ENCODE measurements around the gene N4BP3. TPM values are rescaled to one million over a fixed set of nuclear protein-coding genes. Genes with fewer than 3 reads are reported as not detected.

The N4BP3 gene
- 10 to 100 TPM in 3 of 4 donors, 1 to 10 TPM in 1; 7.6 to 14.0 (median 11.7) TPM for total RNA-seq

DNA sequence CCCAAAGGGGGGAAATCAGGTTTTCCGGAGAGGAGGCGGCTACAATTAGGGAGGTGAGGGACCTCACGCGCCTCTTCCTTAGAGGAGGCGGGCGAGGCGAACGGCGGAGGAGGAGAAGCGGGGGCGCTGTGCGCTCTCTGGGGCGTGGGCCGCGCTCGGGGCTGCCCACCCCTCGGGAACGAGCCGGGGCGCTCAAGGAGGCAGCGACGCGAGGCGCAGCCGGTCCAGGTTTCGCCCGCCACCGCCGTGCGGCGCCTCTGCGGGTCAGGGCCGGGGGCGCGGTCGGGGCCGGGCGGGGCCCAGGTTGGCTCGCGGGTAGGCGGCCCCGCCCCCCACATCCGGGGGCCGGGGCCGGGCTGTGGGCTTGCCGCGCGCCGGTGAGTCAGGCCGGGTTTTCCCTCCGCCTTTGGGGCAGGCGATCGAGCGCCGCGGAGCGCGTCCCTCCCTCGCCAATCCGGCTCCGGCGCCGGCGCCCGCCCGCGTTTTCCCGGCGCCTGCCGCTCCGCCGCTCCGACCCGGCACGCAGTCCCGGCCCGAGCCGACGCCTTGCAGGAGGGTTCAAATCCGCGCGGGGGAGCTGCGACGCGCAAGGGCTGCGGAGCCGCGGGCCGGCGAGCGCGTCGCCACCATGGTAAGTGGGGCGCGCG lies at the start of gene N4BP3:
N4BP3 (plus strand) TSS at position 392 of the 647 bp plus-strand sequence. CDS start 6,052 bp downstream, outside the sequence.
- peak in 1 of 2 donors; percentile 79 for DNase-seq (ENCODE audit: low spot score in 2 of 2)
- no peaks in the 10 kb centered on the region for H3K9me3 ChIP-seq
- peaks cover 41% of the 10 kb centered on the region for H3K27me3 ChIP-seq
- peak within 1 kb of the TSS; percentile 67 for H3K4me3 ChIP-seq
- peak within 1 kb of the TSS; percentile 75 for H3K27ac ChIP-seq
- WGBS = 2% methylated on average over 11 of the region's 96 CpGs
- TF ChIP-seq POLR2AphosphoS5 (IDR thresholded peaks at IDR 0.05) = no peak
- TF ChIP-seq CTCF (IDR thresholded peaks at IDR 0.05) = peak in 1 of 2 donors; percentile 13
- no peaks in the 10 kb centered on the region for H3K36me3 ChIP-seq
- peaks cover 51% of the 10 kb centered on the region for H3K4me1 ChIP-seq

- no peak for DNase-seq (ENCODE audit: low spot score in 2 of 2)
- Histone ChIP-seq H3K4me3 (no peak overlapping the region), H3K27me3 (no peaks in the 10 kb centered on the region), H3K36me3 (no peaks in the 10 kb centered on the region), H3K9me3 (no peaks in the 10 kb centered on the region), H3K4me1 (no peaks in the 10 kb centered on the region), H3K27ac (no peak overlapping the region)
- 54% methylated on average over 6 of the region's 6 CpGs for WGBS
- no peak for TF ChIP-seq POLR2AphosphoS5 (IDR thresholded peaks at IDR 0.05)
- TF ChIP-seq EP300 (IDR thresholded peaks at IDR 0.05) = no peak
- no peak for TF ChIP-seq CTCF (IDR thresholded peaks at IDR 0.05)
- no peak for TF ChIP-seq POLR2A (IDR thresholded peaks at IDR 0.05)
These were observed 45.6 kb upstream of the N4BP3 start for GRCh38 chr5:178067755-178068154.

DNA sequence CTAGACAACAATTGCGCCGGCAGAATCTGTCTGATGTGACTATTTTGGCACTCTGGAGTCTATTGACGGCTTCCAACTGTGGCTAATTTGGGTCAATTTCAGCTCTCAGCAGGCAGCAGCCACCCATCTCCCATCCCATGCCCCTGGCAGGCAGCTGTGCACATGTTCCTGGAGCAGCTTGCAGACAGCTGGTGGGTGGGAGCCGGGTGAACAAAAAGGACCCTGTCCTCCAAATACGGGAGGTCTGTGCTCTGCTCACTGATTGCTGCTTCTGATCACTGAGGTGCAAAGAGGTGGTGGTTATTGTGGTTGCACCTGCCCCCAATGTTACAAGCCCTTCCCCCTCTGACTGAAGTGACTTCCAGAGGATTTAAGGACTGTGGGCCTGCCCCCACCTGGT lies 45.0 kb upstream of the N4BP3 start:
- Histone ChIP-seq H3K4me3 (no peak overlapping the region), H3K36me3 (no peaks in the 10 kb centered on the region), H3K27ac (no peak overlapping the region), H3K9me3 (no peaks in the 10 kb centered on the region), H3K27me3 (no peaks in the 10 kb centered on the region), H3K4me1 (no peaks in the 10 kb centered on the region)
- TF ChIP-seq CTCF (IDR thresholded peaks at IDR 0.05) = no peak
- no peak for DNase-seq (ENCODE audit: low spot score in 2 of 2)
- 29% methylated on average over 5 of the region's 5 CpGs for WGBS

GRCh38 chr5:178069909-178070308 lies 43.4 kb upstream of the N4BP3 start:
- peaks cover 11% of the 10 kb centered on the region for H3K27me3 ChIP-seq
- H3K36me3 ChIP-seq = no peaks in the 10 kb centered on the region
- no peak for TF ChIP-seq CTCF (IDR thresholded peaks at IDR 0.05)
- no peak for TF ChIP-seq POLR2AphosphoS5 (IDR thresholded peaks at IDR 0.05)
- TF ChIP-seq EP300 (IDR thresholded peaks at IDR 0.05) = no peak
- no peak for TF ChIP-seq POLR2A (IDR thresholded peaks at IDR 0.05)
- no peak overlapping the region for H3K4me3 ChIP-seq
- DNase-seq (ENCODE audit: low spot score in 2 of 2) = no peak
- WGBS = 81% methylated on average over 5 of the region's 5 CpGs
- no peak overlapping the region for H3K27ac ChIP-seq
- H3K9me3 ChIP-seq = no peaks in the 10 kb centered on the region
- no peaks in the 10 kb centered on the region for H3K4me1 ChIP-seq

- H3K27me3 ChIP-seq = peaks cover 19% of the 10 kb centered on the region
- TF ChIP-seq POLR2AphosphoS5 (IDR thresholded peaks at IDR 0.05) (no peak), CTCF (IDR thresholded peaks at IDR 0.05) (no peak), EP300 (IDR thresholded peaks at IDR 0.05) (no peak), POLR2A (IDR thresholded peaks at IDR 0.05) (no peak)
- no peak overlapping the region for H3K4me3 ChIP-seq
- H3K9me3 ChIP-seq = no peaks in the 10 kb centered on the region
- no peaks in the 10 kb centered on the region for H3K36me3 ChIP-seq
- H3K27ac ChIP-seq = no peak overlapping the region
- no peak for DNase-seq (ENCODE audit: low spot score in 2 of 2)
- no peaks in the 10 kb centered on the region for H3K4me1 ChIP-seq
- 88% methylated on average over 4 of the region's 4 CpGs for WGBS
These were observed 42.2 kb upstream of the N4BP3 start for GRCh38 chr5:178071108-178071507.

All from suprapubic skin (tissue), 4 donors.